Mammary epithelial cell (primary cell): ENCODE measurements around the gene ALPP.

Source experiments
- EZH2 ChIP-seq: IDR thresholded peaks from 2 replicates; pipeline ENCODE4 v1.6.1; 2012; ENCODE audit warnings: low read length, inconsistent platforms, borderline replicate concordance
- TF ChIP-seq, protein P1 (sequence below), 2 donors: IDR thresholded peaks in 1 of 2; conservative IDR thresholded peaks in 1 of 2; 2 replicates each; pipeline ENCODE4 v1.5.1; 2011 to 2012; ENCODE audit warnings: inconsistent platforms in 2 of 2, low read length in 2 of 2, mild to moderate bottlenecking in 2 of 2, control low read depth in 1 of 2, low read depth in 1 of 2; ENCODE audit not compliant: insufficient read depth in 1 of 2; ENCODE audit errors: extremely low read depth in 1 of 2

DNA sequence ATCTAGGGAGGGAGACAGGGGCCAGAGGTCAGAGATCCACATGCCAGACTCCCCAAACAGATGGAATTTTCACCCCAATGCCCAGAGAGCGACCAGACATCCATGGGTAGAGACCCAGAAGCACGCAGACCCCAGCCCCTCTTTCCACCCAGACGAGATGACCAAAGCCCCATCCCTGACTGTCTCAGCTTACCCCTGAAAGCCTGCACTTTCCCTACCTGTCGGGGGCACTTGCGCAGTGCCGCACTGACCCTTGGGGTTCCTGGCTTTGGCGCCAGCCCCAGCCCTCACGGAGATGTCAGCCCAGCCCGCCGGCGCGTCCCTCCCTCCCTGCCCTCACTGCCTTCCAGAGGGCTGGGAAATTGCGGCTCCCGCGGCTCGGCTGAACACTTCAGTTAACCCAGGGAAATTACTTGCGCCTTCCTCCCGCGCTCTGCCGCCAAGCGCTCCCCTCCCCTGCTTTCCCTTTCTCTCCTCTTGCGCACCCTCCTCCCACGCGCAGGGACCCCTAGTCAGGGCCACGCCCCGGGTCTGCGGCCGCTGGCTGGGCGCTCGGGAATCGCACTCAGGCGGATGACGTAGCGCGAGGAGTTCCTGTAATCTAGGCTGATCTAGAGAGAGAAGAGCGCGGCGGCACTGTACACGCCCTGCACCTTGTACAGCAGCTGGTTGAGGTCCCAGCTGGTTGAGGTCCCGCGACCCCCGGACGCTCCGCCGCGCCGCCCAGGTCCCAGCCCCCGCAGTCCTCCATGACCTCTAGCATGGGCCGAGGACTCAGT, 40.1 kb downstream of the ALPP start:
- no peak for TF ChIP-seq EZH2
- TF ChIP-seq, protein P1, sequence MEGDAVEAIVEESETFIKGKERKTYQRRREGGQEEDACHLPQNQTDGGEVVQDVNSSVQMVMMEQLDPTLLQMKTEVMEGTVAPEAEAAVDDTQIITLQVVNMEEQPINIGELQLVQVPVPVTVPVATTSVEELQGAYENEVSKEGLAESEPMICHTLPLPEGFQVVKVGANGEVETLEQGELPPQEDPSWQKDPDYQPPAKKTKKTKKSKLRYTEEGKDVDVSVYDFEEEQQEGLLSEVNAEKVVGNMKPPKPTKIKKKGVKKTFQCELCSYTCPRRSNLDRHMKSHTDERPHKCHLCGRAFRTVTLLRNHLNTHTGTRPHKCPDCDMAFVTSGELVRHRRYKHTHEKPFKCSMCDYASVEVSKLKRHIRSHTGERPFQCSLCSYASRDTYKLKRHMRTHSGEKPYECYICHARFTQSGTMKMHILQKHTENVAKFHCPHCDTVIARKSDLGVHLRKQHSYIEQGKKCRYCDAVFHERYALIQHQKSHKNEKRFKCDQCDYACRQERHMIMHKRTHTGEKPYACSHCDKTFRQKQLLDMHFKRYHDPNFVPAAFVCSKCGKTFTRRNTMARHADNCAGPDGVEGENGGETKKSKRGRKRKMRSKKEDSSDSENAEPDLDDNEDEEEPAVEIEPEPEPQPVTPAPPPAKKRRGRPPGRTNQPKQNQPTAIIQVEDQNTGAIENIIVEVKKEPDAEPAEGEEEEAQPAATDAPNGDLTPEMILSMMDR (conservative IDR thresholded peaks at IDR 0.05 in 1 of 2, IDR thresholded peaks at IDR 0.05 in 1 of 2; ENCODE audit: extremely low read depth in 1 of 2, insufficient read depth in 1 of 2, low read depth in 1 of 2, low read length in 2 of 2): no peak
